HUES6 (cell line): Measurements from ENCODE around the gene ZNF500.
A peak's percentile ranks its signal among the peaks of the same experiment; 100 is the strongest.

ENCODE experiments used
- H3K27ac ChIP-seq: 2 replicates; pipeline ENCODE4 v1.7.0; 2013; ENCODE audit warnings: low read depth, mild to moderate bottlenecking, low read length, inconsistent platforms
- H3K27me3 ChIP-seq: 2 replicates; pipeline ENCODE4 v1.6.1; 2013; ENCODE audit warnings: low read length; ENCODE audit not compliant: control insufficient read depth, insufficient read depth
- H3K36me3 ChIP-seq: 2 replicates; pipeline ENCODE4 v1.6.1; 2013; ENCODE audit warnings: low read length; ENCODE audit not compliant: control insufficient read depth, insufficient read depth
- H3K4me1 ChIP-seq: 2 replicates; pipeline ENCODE4 v1.6.1; 2013; ENCODE audit warnings: low read length; ENCODE audit not compliant: control insufficient read depth, insufficient read depth
- H3K4me3 ChIP-seq: 2 replicates; pipeline ENCODE4 v1.5.1; 2013; ENCODE audit warnings: low read depth, low read length
- H3K9ac ChIP-seq: one replicate; pipeline ENCODE4 v1.6.1; 2013; ENCODE audit warnings: mild to moderate bottlenecking, low read length
- H3K9me3 ChIP-seq: 2 replicates; pipeline ENCODE4 v1.6.1; 2013; ENCODE audit warnings: low read depth, low read length; ENCODE audit not compliant: control insufficient read depth, insufficient read depth

Gene ZNF500

GRCh38 chr16:4802659-4803287 is 35.8 kb upstream of the ZNF500 start:
- Histone ChIP-seq H3K4me3 (peak overlapping the region; percentile 62), H3K36me3 (peaks cover 53% of the 10 kb centered on the region), H3K27me3 (no peaks in the 10 kb centered on the region), H3K4me1 (peaks cover 29% of the 10 kb centered on the region), H3K27ac (peak overlapping the region; percentile 91), H3K9ac (peak overlapping the region; percentile 83), H3K9me3 (no peaks in the 10 kb centered on the region)

GRCh38 chr16:4801962-4802658 is 35.1 kb upstream of the ZNF500 start, which contains the start of gene ROGDI:
Gene ROGDI (minus strand): TSS chr16:4802633. CDS start chr16:4802571, 62 bp downstream.
- H3K4me1 ChIP-seq = peaks cover 29% of the 10 kb centered on the region
- H3K27ac ChIP-seq = peak within 1 kb of the TSS; percentile 91
- H3K4me3 ChIP-seq = peak within 1 kb of the TSS; percentile 62
- peaks cover 53% of the 10 kb centered on the region for H3K36me3 ChIP-seq
- no peaks in the 10 kb centered on the region for H3K27me3 ChIP-seq
- H3K9ac ChIP-seq = peak within 1 kb of the TSS; percentile 83
- no peaks in the 10 kb centered on the region for H3K9me3 ChIP-seq

GRCh38 chr16:4801051-4801961 is 34.3 kb upstream of the ZNF500 start:
- Histone ChIP-seq H3K4me3 (peak overlapping the region; percentile 62), H3K36me3 (peaks cover 50% of the 10 kb centered on the region), H3K9me3 (no peaks in the 10 kb centered on the region), H3K27me3 (no peaks in the 10 kb centered on the region), H3K9ac (peak overlapping the region; percentile 83), H3K4me1 (peaks cover 29% of the 10 kb centered on the region), H3K27ac (no peak overlapping the region)

GRCh38 chr16:4800290-4801041 is 33.5 kb upstream of the ZNF500 start:
- Histone ChIP-seq H3K9ac (no peak overlapping the region), H3K36me3 (peaks cover 46% of the 10 kb centered on the region), H3K4me3 (no peak overlapping the region), H3K4me1 (peaks cover 29% of the 10 kb centered on the region), H3K27ac (no peak overlapping the region), H3K27me3 (no peaks in the 10 kb centered on the region), H3K9me3 (no peaks in the 10 kb centered on the region)

GRCh38 chr16:4799171-4799855 is 32.4 kb upstream of the ZNF500 start:
- H3K4me3 ChIP-seq = no peak overlapping the region
- no peak overlapping the region for H3K9ac ChIP-seq
- peaks cover 23% of the 10 kb centered on the region for H3K4me1 ChIP-seq
- no peaks in the 10 kb centered on the region for H3K27me3 ChIP-seq
- no peak overlapping the region for H3K27ac ChIP-seq
- no peaks in the 10 kb centered on the region for H3K9me3 ChIP-seq
- H3K36me3 ChIP-seq = peaks cover 34% of the 10 kb centered on the region

- no peak overlapping the region for H3K27ac ChIP-seq
- H3K36me3 ChIP-seq = peaks cover 30% of the 10 kb centered on the region
- no peaks in the 10 kb centered on the region for H3K9me3 ChIP-seq
- no peak overlapping the region for H3K4me3 ChIP-seq
- H3K4me1 ChIP-seq = peaks cover 14% of the 10 kb centered on the region
- no peaks in the 10 kb centered on the region for H3K27me3 ChIP-seq
- H3K9ac ChIP-seq = no peak overlapping the region
These were observed 31.5 kb upstream of the ZNF500 start for GRCh38 chr16:4798456-4798855.

GRCh38 chr16:4797805-4798252 is 30.9 kb upstream of the ZNF500 start:
- Histone ChIP-seq H3K4me3 (no peak overlapping the region), H3K27ac (no peak overlapping the region), H3K4me1 (peaks cover 10% of the 10 kb centered on the region), H3K36me3 (peaks cover 30% of the 10 kb centered on the region), H3K27me3 (no peaks in the 10 kb centered on the region), H3K9ac (no peak overlapping the region), H3K9me3 (no peaks in the 10 kb centered on the region)

GRCh38 chr16:4796982-4797804 is 30.2 kb upstream of the ZNF500 start:
- H3K27ac ChIP-seq = no peak overlapping the region
- H3K4me1 ChIP-seq = peaks cover 10% of the 10 kb centered on the region
- peaks cover 30% of the 10 kb centered on the region for H3K36me3 ChIP-seq
- H3K4me3 ChIP-seq = no peak overlapping the region
- no peaks in the 10 kb centered on the region for H3K9me3 ChIP-seq
- no peak overlapping the region for H3K9ac ChIP-seq
- no peaks in the 10 kb centered on the region for H3K27me3 ChIP-seq

GRCh38 chr16:4795828-4796572 is 29.0 kb upstream of the ZNF500 start:
- Histone ChIP-seq H3K36me3 (peaks cover 30% of the 10 kb centered on the region), H3K9ac (no peak overlapping the region), H3K9me3 (no peaks in the 10 kb centered on the region), H3K4me1 (peaks cover 4% of the 10 kb centered on the region), H3K27me3 (no peaks in the 10 kb centered on the region), H3K27ac (no peak overlapping the region), H3K4me3 (no peak overlapping the region)
